ENCODE measurements around the gene BLOC1S6.

The BLOC1S6 gene

DNA sequence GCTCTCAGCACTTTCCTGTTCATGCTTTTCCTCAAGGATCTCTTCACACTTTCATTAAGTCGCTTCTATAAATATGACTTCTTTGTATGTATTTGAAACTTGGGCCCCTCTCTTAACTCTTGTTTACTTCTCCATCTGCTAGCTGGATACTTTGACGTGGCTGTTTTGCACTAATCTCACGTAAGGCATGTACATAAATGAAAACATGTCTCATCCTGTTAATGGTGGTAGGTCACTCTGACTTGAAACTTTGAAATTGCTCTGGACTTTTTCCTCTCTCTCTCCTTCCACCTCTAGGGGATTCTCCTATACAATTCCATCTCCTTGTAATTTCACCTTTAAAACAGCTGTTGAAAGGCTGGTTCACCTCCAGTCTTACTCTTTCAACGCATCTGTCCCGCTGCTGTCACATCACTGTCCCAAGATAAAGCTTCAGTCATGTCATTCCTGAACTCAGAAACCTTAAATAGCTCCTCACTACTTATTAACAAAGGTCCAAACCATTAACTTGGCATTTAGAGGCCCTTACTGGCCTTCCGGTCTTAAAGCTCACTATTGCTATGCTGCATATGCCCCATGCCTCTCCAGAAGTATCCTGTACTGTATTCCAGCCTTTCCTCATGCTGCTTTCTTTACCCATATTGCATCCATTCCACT, 1.2 kb downstream of the BLOC1S6 start:
- DNase-seq (ENCODE audit: low spot score), result no peak

DNA sequence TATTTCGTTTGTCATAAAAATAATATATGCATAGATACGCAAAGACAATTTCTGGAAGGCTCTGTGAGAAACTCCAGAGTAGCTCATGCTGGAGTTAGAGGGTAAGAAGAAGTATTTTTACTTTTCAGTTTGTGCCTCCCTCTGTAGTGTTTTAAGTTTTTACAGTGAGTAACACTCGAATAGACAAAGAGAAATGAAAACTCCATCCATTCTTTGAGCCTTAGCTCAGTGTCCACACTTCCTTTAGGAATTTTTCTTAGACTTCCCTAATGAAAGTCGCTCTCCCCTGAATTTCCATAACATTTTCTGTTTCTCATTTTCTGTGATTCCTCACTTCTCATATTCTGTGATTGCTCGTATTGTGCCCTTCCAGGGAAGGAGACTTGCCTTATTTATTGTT, 2.1 kb downstream of the BLOC1S6 start:
- no peak for DNase-seq (ENCODE audit: low spot score)

DNA sequence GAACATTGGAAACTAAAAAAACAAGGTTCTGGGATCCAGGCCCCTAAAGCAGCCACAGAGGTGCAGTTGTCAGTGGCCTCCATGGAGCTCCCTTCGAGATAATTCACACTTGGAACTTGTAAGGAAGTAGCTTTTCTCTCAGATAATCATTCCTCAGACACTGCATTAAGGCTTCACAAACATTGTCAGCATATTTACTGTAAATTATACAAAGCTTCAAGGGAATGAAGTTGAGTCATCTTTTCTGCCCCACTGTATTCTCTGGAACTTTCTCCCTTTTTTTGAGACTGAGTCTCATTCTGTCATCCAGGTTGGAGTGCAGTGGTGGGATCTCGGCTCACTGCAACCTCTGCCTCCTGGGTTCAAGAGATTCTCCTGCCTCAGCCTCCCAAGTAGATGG, 7.1 kb downstream of the BLOC1S6 start:
- no peak for DNase-seq (ENCODE audit: low spot score)

DNA sequence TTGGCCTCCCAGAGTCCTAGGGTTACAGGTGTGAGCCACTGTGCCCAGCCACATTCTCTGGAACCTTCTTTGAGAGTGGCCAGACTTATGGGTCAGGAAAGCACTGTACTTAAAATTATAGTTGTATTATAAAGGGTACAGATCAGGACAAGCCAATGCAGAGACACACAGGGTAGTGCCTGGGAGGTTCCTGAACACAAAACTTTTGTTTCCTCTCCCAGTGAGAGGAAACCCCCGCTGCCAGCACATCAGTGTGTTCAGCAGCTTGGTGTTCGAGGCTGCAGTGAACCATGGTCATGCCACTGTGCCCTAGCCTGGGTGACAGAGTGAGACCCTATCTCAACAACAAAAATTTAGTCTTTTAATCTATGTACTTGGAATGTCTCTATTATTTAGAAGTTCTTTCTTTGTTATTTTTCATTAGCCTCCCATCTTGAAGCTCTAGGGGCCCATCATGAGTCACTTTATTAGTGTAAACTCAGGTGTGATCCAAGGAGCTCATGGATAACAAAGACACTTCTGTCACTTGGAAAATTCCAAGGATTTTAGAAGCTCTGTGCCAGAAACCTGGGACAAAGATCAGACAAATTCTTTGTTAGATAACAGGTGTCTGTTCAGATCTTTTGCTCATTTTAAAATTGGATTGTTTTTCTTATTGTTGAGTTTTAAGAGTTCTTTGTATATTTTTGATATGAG, 7.8 kb downstream of the BLOC1S6 start:
- no peak for DNase-seq (ENCODE audit: low spot score)

DNA sequence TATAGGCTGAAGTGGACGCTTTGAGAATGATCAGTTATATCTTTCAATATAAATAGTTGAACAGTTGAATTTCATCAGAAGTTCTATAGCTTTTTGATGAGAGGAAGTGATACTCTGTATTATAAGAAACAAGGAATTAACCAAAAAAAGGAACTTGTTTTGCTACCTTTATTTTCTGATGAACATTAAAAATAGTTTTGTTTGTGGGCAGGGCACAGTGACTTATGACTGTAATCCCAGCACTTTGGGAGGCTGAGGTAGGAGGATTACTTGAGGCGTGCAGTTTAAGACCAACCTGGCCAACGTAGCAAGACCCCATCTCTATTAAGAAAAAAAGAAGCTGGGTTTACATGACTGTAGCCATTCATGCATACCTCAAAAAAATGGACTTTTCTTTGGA, 16.7 kb downstream of the BLOC1S6 start:
- DNase-seq (ENCODE audit: low spot score), result no peak

DNA sequence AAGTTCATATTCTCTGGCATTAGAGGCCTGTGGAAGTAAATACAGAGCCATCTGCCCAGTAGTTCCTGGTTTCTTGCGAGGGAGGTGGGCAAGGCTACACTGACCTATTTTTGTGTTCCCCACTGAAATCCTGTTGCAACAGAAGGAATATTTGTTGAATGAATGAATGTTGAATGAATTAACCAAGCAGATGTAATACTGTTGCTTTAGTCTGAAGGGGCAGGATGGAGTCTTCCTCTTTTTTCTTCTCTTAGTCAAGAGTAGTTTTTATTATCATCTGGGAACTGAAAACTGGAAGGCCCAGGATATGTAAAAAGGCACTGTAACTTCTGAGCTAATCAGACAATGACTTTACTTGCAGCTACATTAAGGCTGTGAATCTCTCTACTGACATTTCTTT, 17.1 kb downstream of the BLOC1S6 start:
- DNase-seq (ENCODE audit: low spot score), result no peak

DNA sequence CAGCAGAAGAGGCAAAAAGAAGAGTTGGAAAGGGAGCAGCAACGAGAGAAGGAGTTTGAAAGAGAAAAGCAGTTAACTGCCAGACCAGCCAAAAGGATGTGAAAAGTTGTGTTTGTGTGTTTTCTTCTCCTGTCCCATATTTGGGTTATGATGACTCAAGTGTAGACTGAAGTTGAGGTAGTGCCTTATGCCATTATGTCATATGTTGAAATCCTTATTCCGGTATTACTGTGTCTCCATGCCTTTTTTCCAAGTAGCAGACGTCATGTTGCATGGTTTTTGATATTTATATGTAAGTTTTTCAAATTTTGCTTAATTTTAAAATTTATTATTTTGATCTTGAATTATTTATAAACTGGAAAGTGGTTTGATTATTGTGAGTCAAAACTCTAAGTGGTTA, 19.2 kb downstream of the BLOC1S6 start:
- no peak for DNase-seq (ENCODE audit: low spot score)

DNA sequence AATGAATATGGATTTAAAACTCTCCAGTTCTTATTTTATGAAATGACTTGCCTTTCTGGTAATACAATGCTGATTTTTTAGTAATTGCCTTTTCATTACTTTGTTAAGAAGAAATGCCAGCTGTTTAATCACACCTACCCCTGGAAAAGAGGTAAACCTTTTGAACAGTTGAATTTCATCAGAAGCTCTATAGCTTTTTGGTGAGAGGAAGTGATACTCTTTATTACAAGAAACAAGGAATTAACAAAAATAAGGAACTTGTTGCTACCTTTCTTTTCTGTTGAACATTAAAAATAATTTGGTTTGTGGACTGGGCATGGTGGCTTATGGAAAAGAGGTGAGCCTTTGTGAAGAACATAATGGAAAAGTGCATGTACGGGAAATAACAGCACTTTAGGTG, 19.7 kb downstream of the BLOC1S6 start:
- DNase-seq (ENCODE audit: low spot score), result no peak

DNA sequence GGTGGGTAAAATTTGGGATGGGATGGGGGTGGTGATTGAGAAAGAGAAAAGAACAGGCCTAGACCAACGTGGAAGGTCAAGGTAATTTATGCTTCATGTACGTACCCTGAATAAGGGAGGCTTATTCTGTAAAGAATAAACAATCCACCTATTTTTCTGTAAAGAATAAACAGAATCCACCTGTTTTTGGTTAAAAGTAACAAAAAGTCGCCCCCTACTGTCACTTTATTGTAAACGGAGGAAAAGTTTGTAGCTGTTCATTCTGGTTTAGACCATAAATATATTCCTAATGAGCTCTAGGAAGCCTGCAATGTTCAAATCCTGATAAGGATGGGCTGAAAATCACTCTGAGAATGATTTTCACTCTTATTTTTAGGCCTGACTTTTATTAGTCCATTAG, 24.1 kb downstream of the BLOC1S6 start:
- DNase-seq (ENCODE audit: low spot score), result no peak

DNA sequence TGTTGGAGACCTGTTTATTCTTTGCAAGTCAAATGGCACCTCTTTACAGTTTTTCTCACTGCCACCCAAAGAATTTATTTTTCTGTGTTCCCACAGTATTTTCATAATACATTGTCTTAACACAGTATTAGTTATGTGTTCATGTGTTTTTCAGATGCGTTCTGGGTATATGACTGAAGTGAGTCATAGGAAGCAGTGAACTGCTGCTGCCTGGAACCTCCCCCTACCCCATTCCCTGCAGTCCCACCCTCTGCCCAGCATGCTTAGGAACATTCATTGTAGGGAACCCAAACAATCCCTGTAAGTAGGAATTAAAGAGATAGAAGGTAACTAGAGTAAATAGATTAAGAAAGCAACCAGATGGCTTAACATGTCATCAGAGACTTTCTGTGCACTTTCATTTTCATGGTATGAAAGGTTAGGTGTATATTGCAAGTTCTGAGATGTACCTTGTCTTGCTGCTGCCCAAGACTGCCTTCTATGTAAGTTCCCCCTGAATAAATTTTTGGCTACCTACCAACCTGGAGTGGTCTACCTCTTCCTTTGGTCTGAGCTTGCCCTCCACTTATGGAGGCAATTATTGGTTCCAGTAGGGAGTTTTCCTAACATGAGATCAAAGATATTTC, 25.7 kb downstream of the BLOC1S6 start:
- no peak for DNase-seq (ENCODE audit: low spot score)

DNA sequence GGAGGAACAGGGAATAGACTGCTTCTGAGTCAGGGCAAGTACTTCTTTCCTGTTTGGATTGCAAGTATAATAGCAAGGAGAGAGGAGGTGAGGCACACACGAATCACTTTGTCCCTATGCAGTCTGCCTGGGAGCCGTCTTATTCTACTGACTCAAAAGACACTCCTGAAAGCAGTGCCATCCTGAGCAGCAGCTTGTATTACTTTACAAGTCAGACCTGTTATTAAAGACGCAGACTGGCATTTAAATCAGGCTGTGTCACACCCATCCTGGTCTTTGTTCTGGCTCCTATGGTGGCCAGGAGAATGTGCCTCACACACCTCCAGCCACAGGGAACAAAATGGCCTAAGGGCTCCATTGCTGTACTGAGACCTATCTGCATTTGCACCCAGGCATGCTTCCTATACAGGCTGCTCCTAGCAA, 29.7 kb downstream of the BLOC1S6 start:
- no peak for DNase-seq (ENCODE audit: low spot score)

DNA sequence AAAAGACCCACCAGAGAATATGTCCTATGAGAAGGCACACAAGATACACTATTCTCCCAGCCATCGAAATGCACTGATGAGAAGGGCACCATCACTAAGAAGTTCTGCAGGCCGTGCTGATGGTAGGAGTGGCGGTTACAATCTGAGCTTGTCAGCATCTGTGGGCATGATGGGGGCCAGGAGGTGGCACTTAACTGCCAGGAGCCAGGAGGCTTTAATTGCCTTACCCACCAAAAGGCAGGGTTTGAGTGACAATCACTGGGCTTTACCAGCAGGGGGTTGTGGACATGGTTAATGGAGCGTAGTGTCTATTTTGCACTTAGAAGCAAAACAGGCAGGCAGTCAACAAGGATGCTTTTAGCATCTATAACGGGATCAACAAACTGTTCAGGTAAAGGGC, 31.6 kb downstream of the BLOC1S6 start:
- no peak for DNase-seq (ENCODE audit: low spot score)

DNA sequence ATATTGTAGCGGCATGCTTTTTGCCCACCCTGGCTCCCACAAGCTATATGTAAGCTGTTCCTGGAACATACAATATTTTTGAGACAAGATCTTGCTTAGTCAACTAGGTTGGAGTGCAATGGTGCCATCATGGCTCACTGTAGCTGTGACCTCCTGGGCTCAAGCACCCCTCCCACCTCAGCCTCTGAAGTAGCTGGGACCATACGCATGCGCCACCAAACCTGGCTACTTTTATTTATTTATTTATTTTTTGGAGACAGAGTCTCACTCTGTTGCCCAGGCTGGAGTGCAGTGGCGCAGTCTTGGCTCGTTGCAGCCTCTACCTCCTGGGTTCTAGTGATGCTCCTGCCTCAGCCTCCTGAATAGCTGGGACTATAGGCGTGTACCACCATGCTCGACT, 41.0 kb downstream of the BLOC1S6 start:
- DNase-seq (ENCODE audit: low spot score), result no peak

DNA sequence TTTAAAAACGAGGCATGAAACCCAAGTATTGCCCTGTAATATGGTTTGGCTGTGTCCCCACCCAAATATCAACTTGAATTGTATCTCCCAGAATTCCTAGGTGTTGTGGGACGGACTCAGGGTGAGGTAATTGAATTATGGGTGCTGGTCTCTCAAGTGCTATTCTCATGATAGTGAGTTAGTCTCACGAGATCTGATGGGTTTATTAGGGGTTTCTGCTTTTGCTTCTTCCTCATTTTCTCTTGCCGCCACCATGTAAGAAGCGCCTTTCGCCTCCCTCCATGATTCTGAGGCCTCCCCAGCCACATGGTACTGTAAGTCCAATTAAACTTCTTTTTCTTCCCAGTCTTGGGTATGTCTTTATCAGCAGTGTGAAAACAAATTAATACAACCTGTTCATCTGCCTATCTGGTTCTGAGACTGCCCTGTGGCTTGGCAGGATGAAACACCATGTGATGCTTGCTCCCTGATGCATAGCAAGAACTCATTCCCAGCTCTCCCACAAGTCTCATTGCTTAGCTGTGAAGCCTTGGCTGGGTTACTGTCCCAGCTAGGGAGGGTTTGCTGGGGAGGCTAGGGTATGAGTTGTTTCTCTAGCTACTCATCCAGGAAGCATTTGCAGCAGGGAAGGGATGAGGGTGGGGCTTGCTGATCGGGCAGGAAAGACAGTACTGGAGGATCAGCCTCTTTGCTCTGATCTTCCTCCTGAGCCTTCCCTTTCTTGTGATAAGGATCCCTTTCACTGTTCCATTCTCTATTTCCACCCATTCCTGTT, 43.9 kb downstream of the BLOC1S6 start:
- peak; percentile 79 for DNase-seq (ENCODE audit: low spot score)

DNA sequence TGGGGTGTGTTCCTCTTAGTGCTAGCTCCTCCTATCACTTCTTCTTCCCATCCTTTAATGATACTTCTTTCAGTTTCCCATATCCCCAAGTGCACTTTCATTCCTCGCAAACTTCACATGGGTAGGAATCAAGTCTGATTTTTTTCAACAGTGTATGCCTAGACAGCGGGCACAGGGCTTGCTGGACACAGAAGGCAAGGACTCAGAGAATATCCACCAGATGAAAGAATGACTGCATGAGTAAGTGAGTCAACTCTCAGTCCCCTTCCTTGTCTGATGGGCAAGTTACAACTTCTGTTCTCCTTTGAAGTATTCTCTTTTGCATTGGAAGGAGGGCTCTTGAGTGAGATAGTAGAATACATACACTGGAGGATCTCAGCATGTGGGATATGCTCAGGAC, 44.6 kb downstream of the BLOC1S6 start:
- no peak for DNase-seq (ENCODE audit: low spot score)

DNA sequence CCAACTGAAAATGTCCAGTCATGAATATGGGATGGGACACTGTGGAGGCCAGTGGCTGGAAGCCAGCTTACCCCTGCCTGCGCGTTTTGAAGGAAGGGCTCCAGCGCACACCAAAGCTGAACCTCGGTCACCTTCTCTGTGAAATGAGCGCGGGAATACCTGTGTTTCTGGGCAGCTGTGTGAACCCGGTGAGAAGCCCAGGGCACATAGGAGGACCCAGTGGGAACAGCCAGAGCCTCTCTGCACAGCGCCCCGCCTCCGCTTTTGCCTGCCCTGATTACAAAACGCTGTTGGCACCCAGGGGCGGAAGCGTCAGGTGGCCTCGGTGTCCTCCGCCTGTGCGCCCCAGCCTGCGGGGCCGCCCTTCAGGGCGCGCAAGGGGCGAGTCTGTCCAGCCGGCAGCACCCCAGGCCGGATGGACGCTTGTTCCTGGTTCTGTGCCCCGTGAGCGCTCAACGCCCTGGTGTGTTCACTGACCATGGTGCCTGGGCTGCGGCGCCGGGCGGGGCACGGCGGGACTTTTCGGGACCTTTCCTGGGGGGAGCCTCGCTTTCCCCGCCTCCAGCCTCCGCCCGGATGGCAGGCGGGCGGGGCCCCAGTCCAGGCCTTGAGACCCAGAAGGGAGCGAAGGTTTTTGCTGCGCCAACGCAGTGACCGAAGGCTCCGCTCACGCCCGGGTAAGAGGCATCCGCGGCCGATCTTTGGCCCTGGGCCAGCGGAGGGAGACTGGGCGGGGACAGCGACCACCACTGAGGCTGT, 47.4 kb downstream of the BLOC1S6 start, which contains the start of gene SQOR:
SQOR (plus strand) TSS at position 598 of the 759 bp plus-strand sequence. CDS start 23,895 bp downstream, outside the sequence.
- peak; percentile 70 for DNase-seq (ENCODE audit: low spot score)

DNA sequence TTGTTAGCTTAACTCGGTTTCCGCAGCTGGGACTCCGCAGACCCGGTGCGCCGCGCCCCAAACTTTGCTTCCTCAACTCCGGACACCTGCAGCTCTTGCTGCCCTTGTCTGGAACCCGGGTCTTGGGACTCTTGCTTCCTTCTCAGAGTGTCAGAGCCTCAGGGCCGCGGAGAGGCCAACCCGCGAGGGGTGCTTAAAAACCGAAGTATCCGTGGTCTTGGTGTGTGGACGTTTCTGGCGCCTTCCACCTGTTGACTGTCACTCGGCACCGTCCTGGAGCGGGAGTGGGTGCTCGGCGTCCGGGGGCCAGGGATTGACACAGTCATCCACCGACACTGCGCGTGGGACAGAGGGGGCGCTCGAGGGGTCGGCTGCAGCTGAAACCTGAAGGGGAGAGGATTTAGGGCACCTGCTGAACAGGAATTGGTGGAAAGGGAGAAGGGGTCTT, 48.0 kb downstream of the BLOC1S6 start:
- DNase-seq (ENCODE audit: low spot score), result no peak

DNA sequence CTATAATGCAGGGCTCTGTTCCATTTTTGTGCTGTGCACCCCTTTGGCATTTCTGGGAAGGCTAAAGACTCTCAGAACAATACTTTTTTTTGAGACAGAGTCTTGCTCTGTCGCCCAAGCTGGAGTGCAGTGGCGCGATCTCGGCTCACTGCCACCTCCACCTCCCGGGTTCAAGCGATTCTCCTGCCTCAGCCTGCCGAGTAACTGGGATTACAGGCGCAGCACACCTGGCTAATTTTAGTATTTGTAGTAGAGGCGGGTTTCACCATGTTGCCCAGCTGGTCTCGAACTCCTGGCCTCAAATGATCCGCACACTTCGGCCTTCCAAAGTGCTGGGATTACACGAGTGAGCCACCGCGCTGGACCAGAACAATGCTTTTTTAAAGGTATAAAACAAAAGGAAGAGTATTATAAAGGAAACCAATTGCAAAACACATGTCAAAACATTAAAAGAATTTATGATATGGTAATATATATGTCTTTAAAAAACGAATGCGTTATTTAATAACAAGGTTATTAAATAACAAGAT, 48.6 kb downstream of the BLOC1S6 start:
- DNase-seq (ENCODE audit: low spot score), result no peak

DNA sequence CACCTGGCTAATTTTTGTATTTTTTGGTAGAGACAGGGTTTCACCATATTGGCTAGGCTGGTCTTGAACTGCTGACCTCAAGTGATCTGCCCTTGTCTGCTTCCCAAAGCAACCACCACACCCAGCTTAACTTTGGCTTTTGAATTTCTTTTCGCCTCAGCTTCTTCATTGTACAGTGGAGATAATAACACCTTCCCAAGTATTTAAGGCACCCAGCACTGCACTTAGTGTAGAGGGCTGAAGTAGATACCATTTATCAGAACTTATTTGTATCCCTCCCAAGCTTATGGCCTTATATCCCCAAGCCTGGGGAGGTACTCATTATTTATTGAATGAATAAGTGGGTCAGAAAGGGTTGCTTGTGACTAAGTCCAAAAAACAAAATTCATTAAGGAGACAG, 50.0 kb downstream of the BLOC1S6 start:
- DNase-seq (ENCODE audit: low spot score), result no peak

DNA sequence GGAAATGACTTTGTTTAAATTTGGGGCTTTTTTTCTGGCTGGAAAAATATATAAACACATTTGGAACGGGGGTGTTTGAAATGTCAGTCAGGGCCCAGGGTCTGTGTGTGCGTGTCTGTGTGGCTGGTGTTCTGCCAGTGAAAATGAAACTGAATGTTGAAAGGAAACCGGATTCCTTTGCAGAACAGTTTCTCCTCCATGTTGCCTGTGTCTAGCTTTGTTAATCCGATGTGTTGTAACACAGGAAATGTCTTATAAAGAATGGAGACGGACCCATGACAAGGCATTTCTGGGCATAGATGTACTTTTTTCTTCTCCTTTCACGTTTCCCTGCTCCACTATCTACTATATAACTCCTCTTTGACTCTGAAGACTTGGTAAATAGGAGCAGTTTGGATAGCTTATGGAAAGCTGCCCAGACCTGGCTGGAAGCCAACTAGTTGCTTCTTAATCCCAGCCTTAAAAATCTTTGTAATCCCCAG, 50.4 kb downstream of the BLOC1S6 start:
- DNase-seq (ENCODE audit: low spot score), result peak; percentile 75

DNA sequence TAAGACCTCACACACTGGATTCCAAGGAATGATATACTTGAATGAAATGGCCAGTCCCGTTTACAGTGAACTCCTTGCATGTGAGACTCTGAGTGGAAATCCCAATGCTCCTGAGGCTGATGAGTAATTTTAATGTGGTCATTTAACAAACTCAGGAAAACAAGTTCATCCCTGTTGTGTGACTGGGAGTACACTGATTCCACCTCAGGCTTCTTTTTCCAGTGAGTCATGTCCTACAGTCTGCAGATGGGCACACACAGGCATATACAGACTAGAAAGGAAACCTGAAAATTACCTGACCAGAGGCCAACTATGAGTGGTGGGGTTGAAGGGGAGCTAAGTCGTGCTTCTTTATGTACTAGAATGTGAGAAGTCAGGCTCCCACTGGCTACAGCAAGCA, 53.4 kb downstream of the BLOC1S6 start:
- DNase-seq (ENCODE audit: low spot score), result peak; percentile 66
